HG02759 (cell line): ENCODE results near the gene ERVFRD-1.

Experiments used
- ATAC-seq: cut with Tn5 transposase; IDR thresholded peaks from one replicate; pipeline ENCODE4 v1.9.1; 2021; ENCODE audit warnings: mild to moderate bottlenecking, moderate library complexity; ENCODE audit not compliant: unreplicated experiment

ERVFRD-1 gene

GRCh38 chr6:11110921-11111768 is at the start of gene ERVFRD-1:
Gene ERVFRD-1 (minus strand): TSS chr6:11111725. CDS start chr6:11105310, 6,415 bp downstream.
- ATAC-seq: no peak

- ATAC-seq: no peak
Measured at GRCh38 chr6:11160199-11160598, 48.7 kb upstream of the ERVFRD-1 start.

- no peak for ATAC-seq
Measured at GRCh38 chr6:11155589-11155988, 44.1 kb upstream of the ERVFRD-1 start.

- no peak for ATAC-seq
Measured at GRCh38 chr6:11153447-11153846, 41.9 kb upstream of the ERVFRD-1 start.

- no peak for ATAC-seq
Measured at GRCh38 chr6:11152581-11152980, 41.1 kb upstream of the ERVFRD-1 start.

GRCh38 chr6:11151488-11151887 is 40.0 kb upstream of the ERVFRD-1 start:
- ATAC-seq: no peak

GRCh38 chr6:11149551-11149950 is 38.0 kb upstream of the ERVFRD-1 start:
- no peak for ATAC-seq

- ATAC-seq: no peak
Measured at GRCh38 chr6:11146117-11146826, 34.7 kb upstream of the ERVFRD-1 start.

GRCh38 chr6:11144393-11144851 is 32.9 kb upstream of the ERVFRD-1 start:
- peak; percentile 82 for ATAC-seq

- ATAC-seq: no peak
Measured at GRCh38 chr6:11143394-11144371, 32.2 kb upstream of the ERVFRD-1 start.

- no peak for ATAC-seq
Measured at GRCh38 chr6:11142296-11143027, 30.9 kb upstream of the ERVFRD-1 start.

GRCh38 chr6:11141295-11141694 is 29.8 kb upstream of the ERVFRD-1 start:
- no peak for ATAC-seq

- ATAC-seq: no peak
Measured at GRCh38 chr6:11140056-11140455, 28.5 kb upstream of the ERVFRD-1 start.

- ATAC-seq: peak; percentile 56
Measured at GRCh38 chr6:11139051-11139960, 27.8 kb upstream of the ERVFRD-1 start.

GRCh38 chr6:11136809-11137208 is 25.3 kb upstream of the ERVFRD-1 start:
- ATAC-seq: no peak

- no peak for ATAC-seq
Measured at GRCh38 chr6:11133281-11133680, 21.8 kb upstream of the ERVFRD-1 start.

GRCh38 chr6:11132194-11132888 is 20.8 kb upstream of the ERVFRD-1 start:
- no peak for ATAC-seq

GRCh38 chr6:11130605-11131004 is 19.1 kb upstream of the ERVFRD-1 start:
- ATAC-seq: no peak
